ENCODE measurements around the gene DGCR8.
A peak's percentile ranks its signal among the peaks of the same experiment; 100 is the strongest.

The DGCR8 gene

DNA sequence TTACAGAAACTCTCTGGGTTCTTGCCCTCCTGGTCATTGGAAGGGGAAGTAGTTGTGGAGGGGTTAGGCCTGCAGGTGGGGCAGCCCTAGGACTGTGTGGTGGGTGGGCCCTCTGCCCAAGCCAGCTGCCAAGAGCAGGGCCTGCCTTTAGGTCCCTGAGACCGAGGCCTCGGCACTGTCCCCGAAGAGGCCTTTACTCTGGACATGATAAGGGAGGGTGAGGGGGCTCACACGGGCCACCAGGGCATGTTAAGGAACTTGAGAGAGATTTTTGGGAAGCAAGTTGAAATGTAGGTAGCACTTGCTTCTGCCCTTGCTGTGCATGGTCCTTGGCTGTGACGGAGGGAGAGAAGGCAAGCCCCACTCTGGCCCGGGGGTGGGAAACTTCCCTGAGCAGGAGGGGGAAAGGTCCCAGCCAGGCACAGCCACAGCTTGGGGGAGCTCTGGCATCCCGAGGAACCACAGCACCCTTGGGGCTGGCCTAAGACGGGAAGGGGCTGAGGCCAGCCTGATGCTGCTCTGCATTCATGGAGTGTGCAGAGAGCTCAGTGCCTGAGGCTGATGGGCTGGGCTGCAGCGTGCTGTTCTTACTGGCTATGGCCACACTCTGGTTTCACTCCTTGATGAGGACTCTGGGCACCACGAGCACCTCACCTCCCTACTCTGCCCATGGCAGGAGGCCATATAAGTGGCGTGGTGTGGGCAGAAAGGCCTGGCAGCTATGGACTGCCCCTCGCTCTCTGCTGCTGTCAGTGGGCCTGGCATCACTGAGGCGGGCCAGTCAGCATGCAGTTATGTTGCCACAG, 28.1 kb downstream of the DGCR8 start:
- Histone ChIP-seq H4K8ac (ENCODE audit: low read depth, low read length) (no peak overlapping the region), H3K56ac (ENCODE audit: low read length) (no peak overlapping the region), H3K4me1 (ENCODE audit: control insufficient read depth, low read depth, low read length) (no peaks in the 10 kb centered on the region), H2BK5ac (ENCODE audit: low read length) (no peak overlapping the region), H3K23ac (ENCODE audit: low read length) (no peak overlapping the region), H2BK120ac (ENCODE audit: low read depth, low read length) (no peak overlapping the region), H3K9ac (ENCODE audit: low read length) (no peak overlapping the region), H3K27me3 (ENCODE audit: insufficient read depth, low read length, poor library complexity) (no peaks in the 10 kb centered on the region), H2BK15ac (replicated peaks; ENCODE audit: low read depth) (no peak overlapping the region), H3K79me1 (ENCODE audit: low read length) (peaks cover 12% of the 10 kb centered on the region), H3K27ac (ENCODE audit: low read depth, low read length) (no peak overlapping the region), H3K79me2 (ENCODE audit: control insufficient read depth, insufficient read depth, low read length) (peaks cover 2% of the 10 kb centered on the region), H3K18ac (ENCODE audit: low read length) (no peak overlapping the region), H3K4me3 (ENCODE audit: low read length) (no peak overlapping the region), H2AK5ac (ENCODE audit: low read length) (no peak overlapping the region), H4K5ac (ENCODE audit: low read length) (no peak overlapping the region), H3K4ac (ENCODE audit: low read depth, low read length) (no peak overlapping the region), H3K4me2 (ENCODE audit: low read length) (no peak overlapping the region), H3K36me3 (ENCODE audit: control insufficient read depth, insufficient read depth, low read length) (peaks cover 36% of the 10 kb centered on the region)
- WGBS (ENCODE audit: extremely low coverage, insufficient coverage, low lambda C conversion rate), result no CpG with 5 or more reads among the region's 13 CpGs
- no peak for DNase-seq

DNA sequence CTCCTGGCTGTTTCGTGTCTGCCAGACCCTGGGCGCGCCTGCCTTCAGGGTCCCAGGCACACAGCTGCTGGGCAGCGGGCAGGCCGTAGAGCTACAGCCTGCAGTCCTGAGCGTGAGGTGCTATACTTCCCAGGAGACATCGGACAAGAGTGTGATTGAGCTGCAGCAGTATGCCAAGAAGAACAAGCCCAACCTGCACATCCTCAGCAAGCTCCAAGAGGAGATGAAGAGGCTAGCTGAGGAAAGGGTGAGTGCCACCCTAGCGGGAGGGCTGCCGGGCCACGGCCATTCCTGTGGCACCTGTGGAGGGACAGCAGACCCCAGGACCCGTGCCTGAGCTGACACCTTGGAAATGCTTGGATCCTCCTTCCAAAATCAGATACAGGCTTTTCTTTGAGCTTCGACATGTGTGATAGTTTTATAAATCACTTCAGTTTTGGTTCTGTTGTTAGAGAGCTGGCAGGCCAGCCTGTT, 28.8 kb downstream of the DGCR8 start:
- Histone ChIP-seq H3K9ac (ENCODE audit: low read length) (no peak overlapping the region), H2AK5ac (ENCODE audit: low read length) (no peak overlapping the region), H4K8ac (ENCODE audit: low read depth, low read length) (no peak overlapping the region), H3K56ac (ENCODE audit: low read length) (no peak overlapping the region), H3K79me1 (ENCODE audit: low read length) (peaks cover 10% of the 10 kb centered on the region), H3K18ac (ENCODE audit: low read length) (no peak overlapping the region), H2BK120ac (ENCODE audit: low read depth, low read length) (no peak overlapping the region), H2BK15ac (replicated peaks; ENCODE audit: low read depth) (no peak overlapping the region), H3K79me2 (ENCODE audit: control insufficient read depth, insufficient read depth, low read length) (peaks cover 2% of the 10 kb centered on the region), H3K23ac (ENCODE audit: low read length) (no peak overlapping the region), H3K27ac (ENCODE audit: low read depth, low read length) (no peak overlapping the region), H3K27me3 (ENCODE audit: insufficient read depth, low read length, poor library complexity) (no peaks in the 10 kb centered on the region), H2BK5ac (ENCODE audit: low read length) (no peak overlapping the region), H3K36me3 (ENCODE audit: control insufficient read depth, insufficient read depth, low read length) (peaks cover 35% of the 10 kb centered on the region), H4K5ac (ENCODE audit: low read length) (no peak overlapping the region), H3K4me3 (ENCODE audit: low read length) (no peak overlapping the region), H3K4me2 (ENCODE audit: low read length) (no peak overlapping the region), H3K4ac (ENCODE audit: low read depth, low read length) (no peak overlapping the region), H3K4me1 (ENCODE audit: control insufficient read depth, low read depth, low read length) (no peaks in the 10 kb centered on the region)
- WGBS (ENCODE audit: extremely low coverage, insufficient coverage, low lambda C conversion rate), result no CpG with 5 or more reads among the region's 12 CpGs
- no peak for DNase-seq

DNA sequence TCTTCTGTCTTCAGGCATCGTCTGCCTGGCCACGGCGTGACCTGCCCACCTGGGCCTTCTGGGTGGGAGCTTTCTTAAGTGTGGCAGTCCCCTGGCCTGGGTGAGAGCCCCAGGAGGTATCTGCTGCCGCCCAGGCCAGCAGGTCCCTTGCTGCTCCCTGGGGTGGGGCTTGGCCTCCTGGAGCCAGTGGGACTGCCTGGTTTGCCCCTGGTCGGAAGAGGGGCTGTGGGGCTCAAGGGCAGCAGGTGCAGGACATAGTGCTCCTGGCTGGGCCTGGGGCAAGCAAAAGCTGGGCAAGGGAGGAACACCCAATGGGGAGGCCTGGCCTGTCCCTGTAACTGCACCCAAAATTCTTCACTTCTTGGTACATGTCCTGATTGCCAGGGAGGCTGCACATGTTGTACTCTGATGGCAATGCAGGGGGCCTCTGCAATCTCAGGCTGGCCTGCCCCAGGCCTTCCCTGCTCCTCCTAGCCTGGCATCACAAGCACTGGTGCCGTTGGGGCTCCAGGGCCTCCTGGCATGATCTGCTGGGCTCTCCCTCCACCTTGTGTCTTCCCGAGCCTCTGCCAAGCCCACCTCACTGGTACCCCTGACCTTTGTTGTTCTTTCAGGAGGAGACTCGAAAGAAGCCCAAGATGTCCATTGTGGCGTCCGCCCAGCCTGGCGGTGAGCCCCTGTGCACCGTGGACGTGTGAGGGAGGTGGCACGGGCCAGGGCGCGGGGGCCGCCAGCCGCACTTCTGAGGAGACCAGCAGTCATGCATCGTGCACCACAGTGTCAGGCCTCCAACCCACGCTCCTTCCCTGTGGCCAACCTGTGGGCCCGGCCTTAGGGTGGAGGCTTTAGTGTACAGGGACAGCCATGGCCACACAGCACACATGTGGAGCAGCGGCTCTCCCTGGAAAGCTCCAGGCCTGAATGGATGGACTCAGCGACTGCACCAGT, 29.6 kb downstream of the DGCR8 start:
- no CpG with 5 or more reads among the region's 23 CpGs for WGBS (ENCODE audit: extremely low coverage, insufficient coverage, low lambda C conversion rate)
- Histone ChIP-seq H2AK5ac (ENCODE audit: low read length) (no peak overlapping the region), H3K4me1 (ENCODE audit: control insufficient read depth, low read depth, low read length) (no peaks in the 10 kb centered on the region), H3K56ac (ENCODE audit: low read length) (no peak overlapping the region), H3K27me3 (ENCODE audit: insufficient read depth, low read length, poor library complexity) (no peaks in the 10 kb centered on the region), H3K4ac (ENCODE audit: low read depth, low read length) (no peak overlapping the region), H4K8ac (ENCODE audit: low read depth, low read length) (no peak overlapping the region), H3K9ac (ENCODE audit: low read length) (no peak overlapping the region), H3K36me3 (ENCODE audit: control insufficient read depth, insufficient read depth, low read length) (peaks cover 39% of the 10 kb centered on the region), H3K4me3 (ENCODE audit: low read length) (no peak overlapping the region), H2BK15ac (replicated peaks; ENCODE audit: low read depth) (no peak overlapping the region), H2BK5ac (ENCODE audit: low read length) (no peak overlapping the region), H3K27ac (ENCODE audit: low read depth, low read length) (no peak overlapping the region), H3K18ac (ENCODE audit: low read length) (no peak overlapping the region), H3K79me2 (ENCODE audit: control insufficient read depth, insufficient read depth, low read length) (peaks cover 2% of the 10 kb centered on the region), H3K4me2 (ENCODE audit: low read length) (no peak overlapping the region), H4K5ac (ENCODE audit: low read length) (no peak overlapping the region), H3K79me1 (ENCODE audit: low read length) (peaks cover 9% of the 10 kb centered on the region), H2BK120ac (ENCODE audit: low read depth, low read length) (no peak overlapping the region), H3K23ac (ENCODE audit: low read length) (no peak overlapping the region)
- no peak for DNase-seq

DNA sequence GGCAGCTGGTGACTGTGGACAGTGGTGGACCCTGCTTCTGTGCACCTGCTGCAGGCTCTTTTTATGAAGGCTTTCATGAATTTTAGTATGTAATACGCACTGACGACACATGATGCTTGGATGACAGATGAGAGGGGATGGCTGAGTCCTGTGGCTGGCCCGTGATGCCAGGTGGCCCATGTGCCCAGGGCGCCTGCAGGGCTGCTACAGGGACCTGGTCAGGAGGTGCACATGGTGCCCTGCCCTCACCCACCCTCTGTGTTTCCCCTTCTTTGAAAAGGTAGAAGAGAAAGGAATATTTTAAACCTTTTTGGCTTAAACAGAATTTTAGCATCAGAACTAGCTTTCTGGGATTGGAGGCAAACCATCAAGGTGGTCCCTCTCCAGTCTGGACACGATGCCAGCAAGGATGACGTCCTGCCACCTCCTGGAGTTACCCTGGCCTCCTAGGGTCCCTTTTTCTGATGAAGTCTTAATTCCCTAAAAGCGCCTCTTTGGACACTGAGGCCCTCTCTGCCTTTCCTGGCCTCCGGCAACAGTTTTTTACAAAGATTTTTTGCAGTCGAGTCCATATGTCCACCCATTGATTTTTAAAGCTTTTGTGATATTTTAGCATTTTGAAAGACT, 30.4 kb downstream of the DGCR8 start:
- H3K4me2 ChIP-seq (ENCODE audit: low read length), result no peak overlapping the region
- H3K79me1 ChIP-seq (ENCODE audit: low read length), result peaks cover 4% of the 10 kb centered on the region
- no peak overlapping the region for H3K4me3 ChIP-seq (ENCODE audit: low read length)
- H3K27ac ChIP-seq (ENCODE audit: low read depth, low read length), result no peak overlapping the region
- H3K4ac ChIP-seq (ENCODE audit: low read depth, low read length), result no peak overlapping the region
- no peak overlapping the region for H3K56ac ChIP-seq (ENCODE audit: low read length)
- H3K36me3 ChIP-seq (ENCODE audit: control insufficient read depth, insufficient read depth, low read length), result peaks cover 36% of the 10 kb centered on the region
- H4K5ac ChIP-seq (ENCODE audit: low read length), result no peak overlapping the region
- peaks cover 2% of the 10 kb centered on the region for H3K79me2 ChIP-seq (ENCODE audit: control insufficient read depth, insufficient read depth, low read length)
- no peak overlapping the region for H3K9ac ChIP-seq (ENCODE audit: low read length)
- no peak overlapping the region for H2BK15ac ChIP-seq (replicated peaks; ENCODE audit: low read depth)
- no peak for DNase-seq
- H3K23ac ChIP-seq (ENCODE audit: low read length), result no peak overlapping the region
- no peaks in the 10 kb centered on the region for H3K27me3 ChIP-seq (ENCODE audit: insufficient read depth, low read length, poor library complexity)
- H4K8ac ChIP-seq (ENCODE audit: low read depth, low read length), result no peak overlapping the region
- no CpG with 5 or more reads among the region's 9 CpGs for WGBS (ENCODE audit: extremely low coverage, insufficient coverage, low lambda C conversion rate)
- H3K4me1 ChIP-seq (ENCODE audit: control insufficient read depth, low read depth, low read length), result no peaks in the 10 kb centered on the region
- no peak overlapping the region for H2BK5ac ChIP-seq (ENCODE audit: low read length)
- no peak overlapping the region for H3K18ac ChIP-seq (ENCODE audit: low read length)
- no peak overlapping the region for H2BK120ac ChIP-seq (ENCODE audit: low read depth, low read length)
- no peak overlapping the region for H2AK5ac ChIP-seq (ENCODE audit: low read length)

DNA sequence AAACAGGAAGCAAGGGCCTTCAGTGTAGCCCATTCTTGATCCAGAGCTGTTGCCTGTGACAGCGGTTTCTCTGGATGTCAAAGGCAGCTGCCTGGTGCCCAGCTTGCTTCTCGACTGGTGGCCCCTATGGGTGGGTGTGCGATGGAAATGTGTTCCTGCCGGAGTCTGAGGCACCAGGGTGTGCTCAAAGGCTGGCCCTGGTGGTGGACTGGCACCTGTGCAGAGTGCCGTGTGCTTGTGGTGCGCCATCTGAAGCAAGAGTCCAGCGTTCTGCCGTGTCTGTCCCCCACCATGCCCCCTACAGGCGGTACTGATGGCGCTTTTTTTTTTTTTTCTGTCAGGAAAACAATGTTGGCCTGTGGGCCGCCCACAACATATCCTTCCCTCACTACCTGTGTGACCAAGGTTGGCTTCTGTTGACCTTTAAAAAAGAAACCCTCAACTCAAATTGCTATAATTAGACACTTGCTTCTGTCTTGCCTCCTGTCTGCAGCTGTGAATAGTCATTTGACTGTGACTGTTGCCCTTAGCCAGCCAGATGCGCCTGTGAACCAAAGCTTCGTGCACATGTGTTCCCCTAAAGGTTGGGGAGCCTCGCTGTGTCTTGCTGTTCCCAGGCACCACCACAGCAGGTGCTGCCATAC, 31.1 kb downstream of the DGCR8 start:
- H3K4me1 ChIP-seq (ENCODE audit: control insufficient read depth, low read depth, low read length), result no peaks in the 10 kb centered on the region
- no peak overlapping the region for H2AK5ac ChIP-seq (ENCODE audit: low read length)
- no peak overlapping the region for H3K4ac ChIP-seq (ENCODE audit: low read depth, low read length)
- no peak overlapping the region for H3K27ac ChIP-seq (ENCODE audit: low read depth, low read length)
- no peak overlapping the region for H2BK120ac ChIP-seq (ENCODE audit: low read depth, low read length)
- H3K79me2 ChIP-seq (ENCODE audit: control insufficient read depth, insufficient read depth, low read length), result peaks cover 8% of the 10 kb centered on the region
- H2BK15ac ChIP-seq (replicated peaks; ENCODE audit: low read depth), result no peak overlapping the region
- no peak overlapping the region for H2BK5ac ChIP-seq (ENCODE audit: low read length)
- H3K27me3 ChIP-seq (ENCODE audit: insufficient read depth, low read length, poor library complexity), result no peaks in the 10 kb centered on the region
- H3K36me3 ChIP-seq (ENCODE audit: control insufficient read depth, insufficient read depth, low read length), result peaks cover 34% of the 10 kb centered on the region
- no peak overlapping the region for H3K4me2 ChIP-seq (ENCODE audit: low read length)
- no peak overlapping the region for H3K56ac ChIP-seq (ENCODE audit: low read length)
- DNase-seq, result peak; percentile 55
- peaks cover 9% of the 10 kb centered on the region for H3K79me1 ChIP-seq (ENCODE audit: low read length)
- no peak overlapping the region for H3K23ac ChIP-seq (ENCODE audit: low read length)
- no peak overlapping the region for H3K9ac ChIP-seq (ENCODE audit: low read length)
- H4K8ac ChIP-seq (ENCODE audit: low read depth, low read length), result no peak overlapping the region
- no peak overlapping the region for H3K18ac ChIP-seq (ENCODE audit: low read length)
- WGBS (ENCODE audit: extremely low coverage, insufficient coverage, low lambda C conversion rate), result no CpG with 5 or more reads among the region's 14 CpGs
- no peak overlapping the region for H3K4me3 ChIP-seq (ENCODE audit: low read length)
- H4K5ac ChIP-seq (ENCODE audit: low read length), result no peak overlapping the region

Data from mesendoderm (in vitro differentiated cells).